ACHN (cell line): Measurements from ENCODE around the gene RNF150.

Source experiments
- DNase-seq: peaks from one replicate; pipeline ENCODE4 v3.0.0-alpha.2; 2015
- in situ Hi-C: cut with HindIII; loops from 2 replicates; pipeline ENCODE4 v1.10.0; 2017; ENCODE audit warnings: low sequenced_read_pairs, low pct_ligation_motif_present, low pct_unique_long_range_greater_than_20kb

Gene RNF150

DNA sequence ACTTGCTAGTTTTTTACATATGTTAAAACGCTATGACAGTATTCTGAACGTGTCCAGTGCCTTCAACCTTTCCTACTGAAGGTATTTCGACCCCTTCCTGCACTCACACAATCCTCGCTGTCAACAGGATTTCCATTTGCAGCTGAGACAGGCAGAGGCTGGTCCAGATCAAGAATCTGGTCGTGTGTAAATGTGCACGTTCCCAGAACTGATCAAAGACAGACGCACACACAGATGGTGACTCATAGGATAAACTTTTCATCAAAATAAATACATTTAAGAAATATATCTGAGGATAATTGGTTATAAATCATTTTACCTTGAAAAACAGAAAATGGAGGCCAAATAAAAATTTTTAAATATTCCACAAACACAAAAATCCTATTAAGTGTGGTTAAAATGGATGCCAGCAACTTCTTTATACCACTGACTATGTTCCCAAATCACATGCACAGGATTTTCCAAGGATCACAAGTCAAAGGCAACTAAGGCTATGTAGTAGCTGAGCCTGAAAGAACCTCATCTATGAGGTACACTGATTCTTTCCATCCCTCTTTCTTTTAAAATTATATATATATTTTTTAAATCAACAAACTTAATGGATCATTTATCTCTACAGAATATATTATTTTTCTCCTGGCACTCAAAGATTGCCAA, 85.9 kb downstream of the RNF150 start:
- no peak for DNase-seq
- in situ Hi-C loops: no loop called here

DNA sequence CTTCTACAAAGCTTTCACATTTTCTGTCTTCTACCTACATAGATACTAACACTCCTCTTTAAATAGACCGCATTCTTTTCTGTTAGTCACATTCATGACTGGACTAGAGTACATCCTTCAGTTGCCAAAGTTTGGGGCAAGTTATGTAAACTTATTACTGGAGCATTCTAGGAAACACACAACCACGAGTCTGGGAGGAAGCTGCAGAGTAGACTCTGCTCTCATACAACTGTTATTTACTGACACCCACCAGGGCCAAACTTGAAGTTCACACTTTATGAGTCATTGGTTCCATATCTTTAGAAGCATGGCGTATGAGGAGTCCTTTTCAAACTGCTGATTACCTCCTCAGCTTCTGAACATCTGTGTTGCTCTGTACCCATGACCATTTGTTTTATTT, 87.0 kb downstream of the RNF150 start:
- in situ Hi-C loops: no loop called here
- no peak for DNase-seq

DNA sequence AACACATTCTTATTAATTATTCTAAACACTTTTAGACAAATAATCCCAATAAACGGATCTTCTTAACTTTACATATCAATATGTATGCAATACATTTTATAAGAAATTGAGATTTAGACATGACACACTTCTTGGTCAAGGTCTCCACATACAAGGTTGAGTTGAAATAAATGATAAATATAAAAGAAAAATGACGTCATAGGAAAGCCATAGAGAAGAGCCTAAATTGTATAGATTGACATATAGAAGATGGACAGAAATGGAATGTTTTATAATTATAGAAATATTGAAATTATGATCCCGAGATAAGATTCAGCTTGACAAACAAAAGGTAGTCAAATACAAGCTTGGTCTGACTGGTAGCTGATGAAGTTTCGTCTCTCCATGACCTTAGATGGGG, 87.4 kb downstream of the RNF150 start:
- DNase-seq: no peak
- in situ Hi-C loops: no loop called here

DNA sequence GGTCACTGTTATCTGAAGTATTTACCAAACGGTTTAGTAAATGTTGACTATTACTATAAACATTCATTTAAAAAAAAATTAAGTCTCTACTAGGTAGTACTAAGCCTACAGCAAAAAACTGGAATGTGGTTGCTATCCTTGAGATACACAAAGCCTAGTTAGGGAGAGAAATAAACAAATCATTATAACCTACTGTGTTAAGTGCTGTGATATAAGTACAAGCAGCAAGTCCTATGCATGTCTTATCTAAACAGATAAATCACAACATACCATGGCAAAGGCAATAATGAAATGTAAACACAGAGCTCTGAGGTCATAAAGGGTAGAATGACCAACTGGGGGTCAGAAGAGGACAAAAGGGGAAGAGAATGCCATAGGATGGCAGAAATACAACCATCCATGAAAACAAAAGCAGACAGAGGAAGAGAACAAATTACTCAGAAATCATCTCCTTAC, 92.2 kb downstream of the RNF150 start:
- DNase-seq: no peak
- in situ Hi-C loops: no loop called here

DNA sequence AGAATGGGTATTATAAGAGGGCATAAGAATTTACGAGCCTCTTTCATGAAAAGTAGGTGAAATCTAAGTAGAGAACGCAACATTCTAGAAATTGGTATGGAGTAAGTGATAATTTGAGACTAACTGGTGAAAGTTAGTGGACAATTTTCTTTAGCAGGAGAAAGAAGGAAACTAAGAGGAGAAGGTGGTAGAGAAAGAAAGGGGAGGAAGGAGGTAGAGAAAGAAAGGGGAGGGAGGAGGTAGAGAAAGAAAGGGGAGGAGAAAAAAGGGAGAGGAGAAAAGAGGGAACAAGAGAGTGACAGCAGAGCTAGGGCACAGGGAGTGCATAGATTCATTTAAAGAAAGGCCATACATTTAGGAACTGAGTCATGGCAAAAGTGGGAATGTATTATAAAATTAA, 94.1 kb downstream of the RNF150 start:
- in situ Hi-C loops: no loop called here
- no peak for DNase-seq

DNA sequence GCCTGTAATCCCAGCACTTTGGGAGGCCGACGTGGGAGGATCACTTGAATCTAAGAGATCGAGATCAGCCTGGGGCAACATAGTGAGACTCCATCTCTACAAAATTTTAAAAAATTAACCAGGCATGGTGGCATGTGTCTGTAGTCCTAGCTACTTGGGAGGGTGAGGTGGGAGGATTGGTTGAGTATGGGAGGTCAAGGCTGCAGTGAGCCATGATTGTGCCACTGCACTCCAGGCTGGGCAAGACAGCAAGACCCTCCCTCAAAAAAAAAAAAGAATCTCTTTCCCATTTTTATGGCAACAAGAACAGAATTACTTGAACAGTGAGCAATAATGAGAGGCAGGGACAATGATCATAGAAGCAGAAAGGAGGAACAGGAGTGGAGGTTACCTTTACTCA, 94.8 kb downstream of the RNF150 start:
- in situ Hi-C loops: no loop called here
- no peak for DNase-seq

DNA sequence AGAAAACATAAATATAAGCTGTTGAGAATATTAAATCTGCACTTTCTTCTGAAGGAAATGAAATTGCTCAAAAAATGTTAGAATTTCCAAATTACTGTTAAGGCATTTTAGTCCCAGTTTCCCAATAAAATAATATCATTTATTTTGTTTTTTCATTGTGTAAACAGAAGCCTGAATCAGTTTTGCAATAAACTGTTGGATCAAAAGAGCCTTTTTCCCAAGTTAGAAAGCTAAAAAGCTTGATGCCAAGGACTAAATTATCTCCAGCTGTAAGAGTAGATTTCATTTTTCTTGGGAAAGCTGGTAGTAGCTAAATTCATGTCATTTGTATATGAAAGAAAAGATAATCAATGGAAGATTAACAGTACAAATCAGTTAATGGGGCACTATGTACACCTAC, 95.8 kb downstream of the RNF150 start:
- in situ Hi-C loops: no loop called here
- no peak for DNase-seq

DNA sequence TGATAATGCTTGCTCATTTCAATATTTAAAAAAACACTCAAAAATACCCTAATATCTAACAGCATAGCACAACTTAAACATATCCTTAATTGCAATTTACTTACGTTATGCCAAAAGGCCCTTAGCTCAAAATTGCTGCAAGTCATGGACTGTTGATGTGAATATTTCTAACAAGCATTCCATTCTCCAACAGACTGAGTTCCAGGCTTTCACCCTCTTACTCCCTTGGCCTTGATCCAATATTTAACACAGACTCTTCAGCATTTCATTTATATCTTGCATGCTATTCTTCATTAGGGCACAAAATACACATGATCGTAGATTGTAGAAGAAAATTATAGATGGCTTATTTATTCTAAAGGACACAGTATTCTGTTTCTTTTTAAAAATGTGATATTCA, 96.5 kb downstream of the RNF150 start:
- no peak for DNase-seq
- in situ Hi-C loops: no loop called here

DNA sequence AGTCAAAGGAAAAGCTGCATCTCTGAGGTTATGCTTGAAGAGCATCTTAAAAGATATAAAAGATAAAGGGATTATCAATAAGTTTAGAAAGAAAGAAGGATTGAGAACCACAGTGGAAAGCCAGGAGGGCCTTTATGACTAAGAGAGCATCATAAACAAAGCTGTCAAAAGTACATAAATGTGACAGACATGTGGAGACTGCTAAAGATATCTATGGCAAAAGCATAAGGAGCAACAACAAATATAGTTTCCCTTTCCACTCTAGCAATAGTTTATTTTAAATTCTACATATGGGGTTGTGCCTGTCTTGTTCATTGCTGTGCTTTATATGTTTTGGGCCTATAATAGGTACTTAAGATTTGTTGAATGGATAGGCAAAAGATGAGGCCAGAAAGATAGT, 97.3 kb downstream of the RNF150 start:
- DNase-seq: no peak
- in situ Hi-C loops: no loop called here

DNA sequence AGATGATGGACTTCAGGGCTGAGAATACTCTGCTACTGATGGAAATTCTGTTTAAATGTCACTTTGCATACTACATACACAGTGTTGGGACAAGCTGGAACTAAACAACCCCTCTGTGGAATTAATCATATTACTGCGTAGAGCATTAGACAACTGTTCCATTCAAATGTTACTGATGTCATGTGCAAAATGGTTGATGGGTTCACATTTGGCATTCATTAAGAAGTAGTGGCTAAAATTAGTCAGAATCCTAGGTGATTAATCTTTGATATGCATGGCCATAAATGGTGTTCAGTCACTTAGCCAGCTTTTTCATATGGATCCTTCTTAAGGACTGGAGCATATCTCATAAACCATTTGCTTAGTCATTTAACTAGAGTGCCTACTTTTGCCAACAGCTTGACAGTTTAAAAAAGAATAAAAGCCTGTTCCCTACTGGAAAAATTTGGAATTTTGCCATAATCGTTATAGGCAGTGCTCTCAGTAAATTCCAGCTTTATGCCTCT, 105.2 kb downstream of the RNF150 start:
- DNase-seq: no peak
- in situ Hi-C loops: no loop called here

DNA sequence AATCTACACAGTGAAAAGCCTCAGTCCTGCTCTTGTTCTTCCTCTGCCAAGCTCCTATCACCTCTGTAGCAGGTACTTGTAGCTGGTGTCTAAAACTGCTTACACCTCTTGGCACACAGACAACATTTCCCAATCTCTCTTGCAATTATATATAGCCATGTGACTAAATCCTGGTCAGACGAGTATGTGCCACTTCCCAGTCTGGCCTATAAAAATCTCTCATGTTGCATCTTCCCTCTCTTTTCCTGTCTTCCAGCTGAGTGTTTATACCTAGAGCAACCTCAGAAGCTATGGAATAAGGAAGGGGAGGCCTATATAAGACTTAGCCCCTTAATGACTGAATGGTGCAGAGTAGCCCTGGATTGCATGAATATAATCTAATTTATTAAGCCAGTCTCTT, 105.8 kb downstream of the RNF150 start:
- DNase-seq: no peak
- in situ Hi-C loops: no loop called here

DNA sequence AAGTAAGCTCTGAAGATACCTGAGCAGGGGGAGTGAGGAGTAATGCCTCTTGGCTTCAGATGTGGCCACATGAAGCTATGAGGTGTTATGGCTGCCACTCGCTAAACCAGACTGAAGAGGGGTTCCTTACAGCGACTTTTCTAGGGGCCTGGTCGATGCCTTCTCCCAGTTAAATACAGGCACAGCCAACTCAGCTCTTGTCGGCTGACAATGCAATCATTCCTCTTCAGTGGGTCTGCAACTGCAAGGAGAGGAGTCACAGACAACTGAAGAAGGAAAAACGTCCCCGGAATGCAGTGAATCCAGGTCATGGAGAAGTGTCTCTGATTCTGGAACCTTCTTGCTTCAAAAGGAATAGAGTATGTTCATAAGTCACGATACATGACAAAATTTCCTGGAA, 106.4 kb downstream of the RNF150 start:
- DNase-seq: no peak
- in situ Hi-C loops: no loop called here

DNA sequence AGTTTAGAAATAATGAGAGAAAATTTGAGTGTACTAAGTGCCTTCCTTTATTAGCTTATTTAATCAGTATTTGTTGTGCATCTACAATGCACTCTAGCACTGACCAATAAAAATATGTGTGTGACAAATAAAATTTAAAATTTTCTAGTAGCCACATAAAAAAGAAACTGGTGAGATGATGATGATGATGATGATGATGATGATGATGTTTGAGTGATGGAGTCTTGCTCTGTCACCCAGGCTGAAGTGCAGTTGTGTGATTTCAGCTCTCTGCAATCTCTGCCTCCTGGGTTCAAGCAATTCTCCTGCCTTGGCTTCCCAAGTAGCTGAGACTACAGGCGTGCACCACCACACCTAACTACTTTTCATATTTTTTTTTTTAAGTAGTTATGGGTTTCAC, 110.2 kb downstream of the RNF150 start:
- in situ Hi-C loops: no loop called here
- no peak for DNase-seq

DNA sequence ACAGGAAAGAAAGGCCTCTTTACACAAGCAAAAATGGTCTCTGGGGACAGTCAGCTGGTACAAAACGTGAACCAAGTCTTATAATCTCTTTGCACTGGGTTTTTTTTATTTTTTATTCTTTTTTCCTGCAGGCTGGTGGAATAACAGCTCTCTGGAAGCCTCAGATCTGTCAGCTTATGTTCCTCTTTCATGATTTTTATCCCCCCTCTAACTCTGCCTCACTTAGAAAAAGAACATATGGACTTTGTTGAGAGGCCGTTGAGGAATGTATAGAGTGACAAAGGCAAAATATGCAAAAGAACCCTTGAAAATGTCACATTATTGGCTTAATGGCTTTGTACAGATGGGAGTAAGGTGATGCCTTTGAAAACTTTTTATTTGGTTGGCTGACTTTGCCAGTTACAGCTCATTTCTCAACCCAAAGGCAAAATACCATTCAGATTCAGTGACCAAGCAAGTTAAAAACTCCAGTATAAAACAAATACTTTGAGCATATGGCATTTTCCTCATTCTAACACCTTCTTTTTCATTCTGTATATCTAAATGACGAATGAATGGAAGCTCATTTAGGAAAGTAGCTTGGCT, 111.1 kb downstream of the RNF150 start:
- in situ Hi-C loops: no loop called here
- DNase-seq: no peak

DNA sequence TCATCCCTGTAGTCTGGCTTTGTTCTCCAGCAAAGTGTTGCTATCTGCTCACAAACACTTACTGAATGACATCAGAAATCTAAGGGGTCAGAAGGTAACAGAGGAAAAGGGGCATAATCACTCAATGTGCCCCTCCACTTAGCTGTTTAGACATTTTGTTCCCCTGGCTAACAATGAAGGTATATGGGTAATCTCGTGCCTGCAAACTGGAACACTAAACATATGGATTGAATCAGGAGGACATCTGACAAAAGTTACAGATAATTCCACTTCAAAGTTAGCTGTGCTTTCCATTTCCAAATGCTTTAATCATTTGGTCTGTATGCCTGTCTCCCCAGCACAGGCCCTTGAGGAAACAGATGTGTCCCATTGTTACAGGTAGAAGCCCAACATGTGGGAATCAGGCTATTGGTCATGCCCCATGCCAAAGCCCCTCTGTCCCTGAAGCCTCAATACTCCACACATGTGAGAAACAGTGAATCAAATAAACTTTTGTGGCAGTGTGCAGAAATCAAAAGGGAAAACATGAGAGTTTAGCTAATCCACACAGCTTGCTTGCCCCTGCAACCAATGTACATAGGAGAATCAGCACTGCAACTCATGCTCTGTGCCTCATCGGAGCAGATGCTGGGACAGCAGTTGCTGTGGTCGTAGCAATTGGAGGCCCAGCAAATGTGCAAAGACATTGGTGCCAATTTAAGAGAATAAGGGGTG, 111.7 kb downstream of the RNF150 start:
- in situ Hi-C loops: no loop called here
- DNase-seq: no peak

DNA sequence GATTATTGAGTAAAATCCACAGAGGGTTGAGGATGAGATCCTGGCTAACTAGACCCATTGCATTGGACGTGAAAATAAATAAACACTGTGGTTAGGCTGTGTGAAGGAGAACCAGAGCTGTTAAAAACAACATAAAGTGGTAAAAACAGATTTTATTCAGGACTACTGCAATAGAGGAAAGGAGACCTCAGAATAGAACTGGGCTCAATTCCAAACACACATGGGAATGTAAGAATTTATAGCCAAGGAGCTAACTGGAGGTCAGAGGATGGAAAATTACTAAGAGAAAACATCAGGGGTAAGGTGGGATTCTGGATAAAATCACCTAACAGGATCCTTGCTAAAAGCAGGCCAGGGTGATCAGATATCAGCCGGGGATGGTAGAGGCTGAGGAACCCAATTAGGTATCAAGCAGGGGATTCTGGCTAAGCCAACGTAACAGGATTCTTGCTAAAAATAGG, 112.4 kb downstream of the RNF150 start:
- no peak for DNase-seq
- in situ Hi-C loops: no loop called here

DNA sequence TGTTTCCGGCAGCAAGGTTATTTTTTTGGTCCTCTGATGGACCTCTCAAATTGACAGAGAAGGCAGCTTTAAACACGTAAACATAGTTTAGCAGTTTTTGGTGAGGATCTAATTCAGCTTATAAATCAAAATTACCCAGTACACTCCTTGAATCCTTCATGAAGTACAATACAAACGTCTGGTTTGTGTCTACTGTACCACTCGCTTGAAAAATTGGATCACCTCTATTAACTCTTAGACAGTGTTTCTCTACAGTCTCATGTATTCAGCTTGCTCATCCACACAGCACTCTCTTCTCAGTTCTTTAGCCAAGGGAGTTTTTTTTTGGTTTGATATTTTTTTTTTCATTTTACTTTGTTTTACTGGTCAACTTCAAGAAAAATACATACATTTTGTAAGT, 113.5 kb downstream of the RNF150 start:
- in situ Hi-C loops: no loop called here

DNA sequence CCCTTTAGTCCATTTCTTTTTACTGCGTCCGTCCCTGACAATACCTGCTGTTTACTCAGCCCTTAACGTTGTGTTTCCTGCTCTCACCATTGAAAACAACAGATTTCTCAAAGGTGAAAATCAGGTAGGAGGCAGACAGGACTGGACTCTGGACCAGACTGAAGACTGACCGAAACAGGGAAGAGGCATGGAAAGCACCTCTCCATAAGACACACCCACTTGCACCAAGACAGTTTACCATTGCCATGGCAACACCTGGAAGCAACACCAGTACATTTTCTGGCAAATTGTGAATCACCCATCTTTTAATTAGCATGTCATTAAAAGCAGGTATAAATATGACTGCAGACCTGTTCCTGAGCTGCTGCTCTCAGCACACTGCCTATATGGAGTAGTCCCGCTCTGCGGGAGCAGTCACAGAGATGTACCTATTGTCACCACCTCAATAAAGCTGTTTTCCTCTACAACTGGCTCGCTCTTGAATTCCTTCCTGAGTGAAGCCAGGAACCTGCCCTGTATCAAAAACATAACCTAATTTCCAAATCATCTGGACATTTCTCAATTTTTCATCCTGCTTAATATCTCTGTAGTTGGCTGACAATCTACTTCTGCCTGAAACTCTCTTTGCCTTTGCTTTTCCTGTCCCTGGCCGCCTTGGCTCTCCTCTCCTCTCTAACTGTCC, 117.0 kb downstream of the RNF150 start:
- DNase-seq: no peak
- in situ Hi-C loops: no loop called here

More for the DNA sequence above, 113.5 kb downstream of the RNF150 start:
- DNase-seq: no peak

DNA sequence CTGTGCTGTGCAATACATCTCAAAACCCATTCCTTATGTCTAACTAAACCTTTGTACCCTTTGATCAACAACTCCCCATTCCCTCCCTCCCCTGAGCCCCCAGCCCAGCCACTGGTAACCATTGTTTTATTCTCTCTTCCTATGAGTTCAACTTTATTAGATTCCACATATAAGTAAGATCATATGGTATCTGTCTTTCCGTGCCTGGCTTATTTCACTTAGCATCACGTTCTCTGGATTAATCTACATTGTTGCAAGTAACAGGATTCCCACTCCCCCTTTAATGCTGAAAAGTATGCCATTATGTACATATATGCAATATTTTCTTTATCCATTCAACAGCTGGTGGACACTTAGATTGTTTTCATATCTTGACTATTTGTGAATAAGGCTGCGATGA, 119.4 kb downstream of the RNF150 start:
- in situ Hi-C loops: no loop called here

More for the DNA sequence above, 119.4 kb downstream of the RNF150 start:
- no peak for DNase-seq
